HG03066 (cell line): ENCODE measurements around the gene TCEA2.

Experiments
- ATAC-seq: cut with Tn5 transposase; IDR thresholded peaks from one replicate; pipeline ENCODE4 v1.9.1; 2021; ENCODE audit warnings: low read depth; ENCODE audit not compliant: unreplicated experiment

The TCEA2 gene

GRCh38 chr20:64063389-64064144 is 569 bp downstream of the TCEA2 start:
- no peak for ATAC-seq

DNA sequence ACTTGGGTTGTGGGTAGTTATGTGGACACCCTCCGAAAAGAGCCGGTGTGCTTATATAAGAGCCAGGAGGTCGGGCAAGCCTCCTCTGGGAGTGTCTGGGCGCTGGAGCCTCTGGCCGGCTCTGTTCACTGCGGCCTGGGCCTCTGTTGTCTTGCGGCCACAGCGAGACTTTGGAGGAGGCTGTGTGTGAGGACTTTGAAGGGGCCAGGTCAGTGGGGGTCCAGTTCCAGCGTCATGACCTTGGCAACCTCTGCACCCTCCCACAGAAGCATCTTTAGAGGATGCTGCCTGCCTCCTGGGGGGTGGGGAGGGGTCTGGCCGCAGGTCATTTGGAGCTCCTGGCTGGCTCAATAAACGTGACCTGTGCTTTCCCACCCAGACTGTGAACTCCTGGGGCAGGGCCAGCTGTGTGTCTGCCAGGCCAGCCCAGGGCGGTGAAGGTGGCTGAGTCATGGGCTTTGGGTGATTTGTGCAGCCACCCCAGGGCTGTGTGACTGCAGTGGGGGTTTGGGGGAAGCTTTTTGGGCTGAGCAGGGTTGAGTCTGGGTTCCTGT is 1.2 kb downstream of the TCEA2 start:
- ATAC-seq, result no peak

DNA sequence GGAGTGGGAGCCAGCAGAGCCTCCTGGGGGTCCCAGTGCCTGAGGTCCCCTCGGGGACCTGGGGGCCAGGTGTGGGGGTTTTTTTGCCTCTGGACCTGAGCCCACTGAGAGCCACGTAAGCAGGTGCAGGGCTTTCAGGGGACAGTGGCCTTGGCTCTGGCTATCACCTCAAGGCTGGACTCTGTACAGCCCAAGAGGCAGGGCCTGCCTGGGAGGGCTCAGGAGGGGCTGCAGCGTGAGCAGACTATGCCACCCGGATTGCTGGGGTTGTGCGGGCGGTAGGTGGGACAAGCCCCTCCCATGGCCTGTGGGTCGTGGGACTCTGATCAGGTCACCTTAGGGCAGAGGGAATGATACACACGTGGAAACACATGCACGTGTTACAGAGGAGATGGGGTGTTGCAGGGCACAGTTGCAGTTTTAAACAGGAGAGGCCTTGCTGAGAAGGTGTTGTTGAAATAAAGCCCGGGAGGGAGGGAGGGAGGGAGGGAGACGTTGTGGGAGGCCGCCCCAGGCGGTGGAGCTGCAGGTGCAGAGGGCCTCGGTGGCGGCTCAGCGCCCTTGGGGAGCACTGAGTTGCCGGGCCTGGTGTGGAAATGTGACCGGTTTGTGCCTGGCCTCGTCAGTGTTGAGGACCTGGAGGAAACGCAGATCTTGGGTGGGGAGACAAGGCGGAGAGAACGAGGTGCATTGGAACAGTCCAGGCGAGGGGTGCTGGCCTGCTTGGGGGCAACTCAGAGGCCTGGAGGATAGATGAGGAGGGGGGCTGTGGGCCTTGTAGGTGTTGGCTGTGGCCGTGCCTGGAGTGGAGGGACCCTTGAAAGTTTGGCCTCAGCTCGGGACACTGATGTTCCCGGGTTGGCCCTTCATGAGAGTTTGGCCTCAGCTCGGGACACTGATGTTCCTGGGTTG is 2.3 kb downstream of the TCEA2 start:
- ATAC-seq, result no peak

DNA sequence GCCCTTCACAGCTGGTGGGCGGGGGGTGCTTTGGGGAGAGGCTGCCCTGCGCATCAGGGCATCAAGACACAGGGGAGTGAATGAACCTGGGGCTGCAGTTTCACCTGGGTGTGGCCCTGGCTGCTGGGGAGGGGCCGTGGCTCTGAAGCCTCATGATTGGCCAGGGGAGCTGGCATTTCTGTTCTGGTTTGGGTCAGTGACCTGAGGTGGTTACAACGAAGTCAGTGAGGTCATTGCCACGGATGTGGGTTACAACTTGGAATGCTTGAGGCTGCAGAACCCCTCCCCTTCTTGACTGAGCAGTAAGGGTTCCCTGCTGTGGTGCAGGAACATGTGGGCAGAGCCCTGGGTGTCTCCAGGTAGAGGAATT is 3.0 kb downstream of the TCEA2 start:
- ATAC-seq, result no peak

- ATAC-seq, result no peak
Measured at GRCh38 chr20:64067005-64067632, 4.1 kb downstream of the TCEA2 start.

DNA sequence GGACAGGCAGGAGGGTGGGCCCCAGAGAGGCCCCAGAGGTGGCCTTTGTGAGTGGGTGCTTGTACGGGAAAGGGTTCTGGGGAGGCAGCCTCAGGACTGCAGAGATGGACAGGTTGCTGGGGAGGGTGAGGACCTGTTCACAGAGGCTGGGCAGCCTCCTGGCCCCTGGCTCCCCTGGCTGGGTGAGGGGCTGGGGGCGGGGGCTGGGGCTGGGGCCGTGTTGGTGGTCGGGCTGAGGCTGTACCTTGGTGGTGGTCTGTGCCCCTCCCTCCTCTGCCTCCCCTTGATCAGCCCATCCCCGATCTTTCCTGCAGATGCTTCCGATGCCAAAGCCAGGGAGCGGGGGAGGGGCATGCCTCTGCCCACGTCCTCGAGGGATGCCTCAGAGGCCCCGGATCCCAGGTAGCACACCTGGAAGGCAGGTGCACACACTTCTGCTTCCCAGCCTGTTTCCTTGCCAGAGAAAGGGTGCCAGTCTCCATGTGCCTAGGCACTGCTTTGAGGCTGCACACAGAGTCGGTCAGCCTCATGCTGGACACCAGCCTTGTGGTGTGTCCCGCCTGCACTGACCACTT is 4.8 kb downstream of the TCEA2 start:
- ATAC-seq, result no peak

DNA sequence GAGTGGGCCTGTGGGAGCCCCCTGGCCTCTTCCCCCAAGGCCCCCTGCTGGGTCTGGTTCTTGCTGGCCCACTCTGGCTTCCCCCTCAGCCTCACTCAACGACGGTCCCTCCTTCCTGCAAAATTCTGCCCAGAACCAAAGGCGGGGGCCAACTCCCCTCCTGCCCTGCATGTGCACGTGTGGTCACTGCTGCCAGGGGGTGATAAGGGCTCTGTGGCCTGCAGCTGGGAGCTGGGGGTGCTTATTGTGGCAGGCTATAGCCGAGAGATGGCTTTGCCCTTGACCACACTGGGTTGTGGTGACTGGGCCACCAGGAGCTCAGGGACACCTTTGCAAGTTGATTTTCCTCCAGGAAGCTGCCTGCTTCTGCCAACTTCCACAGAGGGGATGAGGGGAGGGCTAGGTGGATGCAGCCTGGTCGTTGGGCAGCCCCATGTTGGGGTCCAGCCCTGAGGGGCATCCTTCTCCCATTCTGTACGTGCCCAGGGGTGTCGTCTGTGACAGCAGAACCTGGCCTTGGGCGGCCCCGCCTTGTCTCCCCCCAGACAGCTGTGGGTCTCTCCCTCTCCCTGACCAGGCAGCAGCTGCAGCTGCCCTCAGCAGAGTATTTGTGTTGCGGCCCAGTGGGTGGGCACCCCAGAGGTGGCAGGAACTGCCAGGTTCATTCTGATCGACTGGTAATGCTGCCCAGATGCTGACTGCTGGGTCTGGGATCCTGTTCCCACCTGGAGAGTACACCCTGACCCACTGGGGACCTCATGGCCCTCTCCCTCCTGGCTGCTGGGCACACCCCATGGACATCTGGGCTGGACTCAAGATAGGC is 5.6 kb downstream of the TCEA2 start:
- ATAC-seq, result no peak

- no peak for ATAC-seq
Measured at GRCh38 chr20:64069209-64069613, 6.2 kb downstream of the TCEA2 start.

GRCh38 chr20:64069614-64070243 is 6.7 kb downstream of the TCEA2 start:
- no peak for ATAC-seq

DNA sequence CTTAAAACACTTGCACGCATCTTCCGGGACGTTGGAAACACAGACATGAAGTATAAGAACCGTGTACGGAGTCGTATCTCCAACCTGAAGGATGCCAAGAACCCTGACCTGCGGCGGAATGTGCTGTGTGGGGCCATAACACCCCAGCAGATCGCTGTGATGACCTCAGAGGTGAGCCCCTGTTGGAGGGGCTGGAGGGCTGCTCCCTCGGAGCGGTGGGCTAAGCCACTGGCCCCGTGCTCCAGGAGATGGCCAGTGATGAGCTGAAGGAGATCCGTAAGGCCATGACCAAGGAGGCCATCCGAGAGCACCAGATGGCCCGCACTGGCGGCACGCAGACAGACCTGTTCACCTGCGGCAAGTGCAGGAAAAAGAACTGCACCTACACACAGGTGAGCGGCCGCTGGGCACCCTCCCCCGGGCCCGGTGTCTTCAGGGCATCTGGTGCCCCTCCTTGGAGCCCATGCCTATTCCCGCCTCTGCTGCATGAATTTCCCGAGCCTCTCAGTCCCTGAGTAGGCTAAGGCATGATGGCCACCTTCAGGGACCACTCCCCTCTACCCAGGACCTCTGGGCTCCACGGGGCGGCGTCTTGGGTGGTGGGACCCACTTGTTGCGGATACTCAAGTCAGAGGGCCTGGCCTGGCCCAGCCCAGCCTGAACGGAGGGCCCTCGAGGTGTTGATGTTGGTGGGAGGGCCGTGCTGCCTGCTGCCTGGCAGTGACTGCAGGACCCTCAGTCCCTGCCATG is 7.4 kb downstream of the TCEA2 start:
- ATAC-seq, result no peak

DNA sequence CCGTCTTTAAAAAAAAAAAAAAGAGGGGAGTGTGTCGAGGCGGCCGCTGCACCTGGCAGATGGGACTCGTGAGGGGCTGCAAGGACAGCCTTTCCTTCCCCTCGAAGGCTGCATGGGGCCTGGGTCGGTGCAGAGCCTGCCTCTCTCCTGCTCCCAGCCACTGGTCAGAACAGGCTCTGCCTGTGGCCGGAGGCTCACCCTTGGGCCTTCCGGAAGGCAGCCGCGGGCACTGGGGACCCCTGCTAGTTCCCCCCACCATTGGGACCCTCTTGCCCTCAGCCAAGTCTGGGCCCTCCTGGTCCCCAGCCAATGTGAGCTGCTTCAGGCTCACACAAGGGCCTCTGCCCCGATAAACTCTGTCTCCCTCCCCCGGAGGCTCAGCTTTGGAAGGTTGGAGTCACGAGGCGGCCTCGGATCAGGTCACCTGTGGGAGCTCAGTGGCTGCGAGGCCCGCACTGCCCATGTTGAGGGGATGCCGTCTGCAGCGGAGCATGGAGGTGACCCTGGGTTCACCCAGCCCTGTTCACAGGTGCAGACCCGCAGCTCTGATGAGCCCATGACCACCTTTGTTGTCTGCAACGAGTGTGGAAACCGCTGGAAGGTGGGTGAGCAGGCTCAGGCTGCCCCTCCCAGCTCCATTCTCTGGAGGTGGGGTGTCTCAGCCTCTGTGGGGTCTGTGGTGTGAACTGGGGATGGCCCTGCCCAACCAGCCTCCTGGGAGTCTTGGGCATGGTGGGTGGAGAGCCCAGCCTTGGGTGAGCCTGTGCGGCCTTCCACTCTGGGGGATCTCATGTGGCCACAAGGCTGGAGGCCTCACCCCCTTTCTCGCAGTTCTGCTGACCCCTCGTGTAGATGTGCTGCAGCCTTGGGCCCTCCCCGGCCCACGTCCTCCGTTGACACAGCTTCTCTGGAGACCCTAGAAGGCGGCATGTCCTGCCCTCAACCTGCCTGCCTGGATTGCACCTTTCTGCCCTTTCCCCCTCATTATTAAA is 8.6 kb downstream of the TCEA2 start:
- ATAC-seq, result no peak

- no peak for ATAC-seq
Measured at GRCh38 chr20:64072498-64073063, 9.6 kb downstream of the TCEA2 start.

GRCh38 chr20:64073476-64074183 is 10.6 kb downstream of the TCEA2 start:
- no peak for ATAC-seq

GRCh38 chr20:64074184-64074789 is 11.3 kb downstream of the TCEA2 start:
- no peak for ATAC-seq

GRCh38 chr20:64074963-64075362 is 12.0 kb downstream of the TCEA2 start:
- ATAC-seq, result no peak

DNA sequence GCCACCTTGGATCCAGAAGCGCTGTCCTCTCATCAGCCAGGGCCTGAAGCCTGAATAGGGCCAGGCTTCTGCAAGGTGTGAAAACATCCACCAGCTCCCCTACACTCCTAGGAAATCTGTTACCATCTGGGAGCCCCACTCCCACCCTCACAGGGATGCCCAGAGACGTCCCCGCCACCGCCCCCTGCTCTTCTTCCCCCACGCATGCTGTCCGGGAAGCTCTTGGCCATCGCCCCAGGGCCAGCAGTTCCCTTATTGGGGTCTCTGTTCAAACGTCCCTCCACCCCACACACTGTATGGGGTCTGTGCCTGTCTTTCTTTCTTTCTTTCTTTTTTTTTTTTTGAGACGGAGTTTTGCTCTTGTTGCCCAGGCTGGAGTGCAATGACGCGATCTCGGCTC is 12.6 kb downstream of the TCEA2 start:
- ATAC-seq, result no peak
